ENCODE results near the gene SCG2. TPM values are rescaled to one million over a fixed set of nuclear protein-coding genes. Genes with fewer than 3 reads are reported as not detected.

The SCG2 gene
- total RNA-seq, 5 donors from 2014 or later (not counting 1 experiment from before 2014, with no cell fraction given) = not detected

GRCh38 chr2:223642506-223642905 is 40.3 kb upstream of the SCG2 start:
- no peak overlapping the region for H3K27ac ChIP-seq (ENCODE audit: low read length)
- H3K36me3 ChIP-seq (ENCODE audit: control insufficient read depth in 2 of 2, extremely low read depth in 1 of 2, insufficient read depth in 1 of 2, low read length in 1 of 2) = no peaks in the 10 kb centered on the region
- H3K36me3 Mint-ChIP-seq = no peaks in the 10 kb centered on the region
- H3K4me1 ChIP-seq (ENCODE audit: control insufficient read depth in 1 of 2, extremely low read depth in 1 of 2, insufficient read depth in 2 of 2, low read length in 2 of 2) = no peaks in the 10 kb centered on the region
- H3K4me3 ChIP-seq (ENCODE audit: control insufficient read depth in 1 of 2, extremely low read depth in 1 of 2, low read length in 1 of 2) = no peak overlapping the region
- H3K9me3 Mint-ChIP-seq = peaks cover 0 to 7% (median 0%) of the 10 kb centered on the region in 3 donors
- no peak for DNase-seq
- no peaks in the 10 kb centered on the region for H3K9me3 ChIP-seq
- CTCF ChIA-PET = interaction anchor here in 1 of 2 donors (0.5 kb wide), 1 partner anchor 38 kb away, joined by 6 read pairs; no protein-coding TSS in a partner anchor
- WGBS (ENCODE audit: insufficient coverage) = no CpG with 5 or more reads among the region's 1 CpG
- POLR2A ChIA-PET = no interaction called here
- H3K27me3 ChIP-seq (replicated peaks in 1 of 2; ENCODE audit: control insufficient read depth in 2 of 2, extremely low read depth in 1 of 2, insufficient read depth in 2 of 2, low read length in 1 of 2) = peaks cover 0 to 5% of the 10 kb centered on the region in 2 experiments
- no peak overlapping the region for H3K27ac Mint-ChIP-seq
- H3K27me3 Mint-ChIP-seq = peaks cover under 1 to 6% of the 10 kb centered on the region in 2 donors
- H3K4me3 Mint-ChIP-seq = no peak overlapping the region
- ATAC-seq (replicated peaks in 1 of 4) = no peak
- H3K4me1 Mint-ChIP-seq = no peaks in the 10 kb centered on the region

GRCh38 chr2:223641082-223641481 is 38.9 kb upstream of the SCG2 start:
- H3K9me3 ChIP-seq = no peaks in the 10 kb centered on the region
- no peaks in the 10 kb centered on the region for H3K36me3 Mint-ChIP-seq
- 60% methylated on average over 1 of the region's 5 CpGs for WGBS (ENCODE audit: insufficient coverage)
- H3K4me1 ChIP-seq (ENCODE audit: control insufficient read depth in 1 of 2, extremely low read depth in 1 of 2, insufficient read depth in 2 of 2, low read length in 2 of 2) = no peaks in the 10 kb centered on the region
- ChIA-PET POLR2A (no interaction called here), CTCF (no interaction called here)
- H3K4me3 ChIP-seq (ENCODE audit: control insufficient read depth in 1 of 2, extremely low read depth in 1 of 2, low read length in 1 of 2) = no peak overlapping the region
- H3K27me3 Mint-ChIP-seq = peaks cover 0 to 3% of the 10 kb centered on the region in 2 donors
- no peaks in the 10 kb centered on the region for H3K36me3 ChIP-seq (ENCODE audit: control insufficient read depth in 2 of 2, extremely low read depth in 1 of 2, insufficient read depth in 1 of 2, low read length in 1 of 2)
- ATAC-seq (replicated peaks in 1 of 4) (no peak), DNase-seq (no peak)
- H3K27ac ChIP-seq (ENCODE audit: low read length) = no peak overlapping the region
- H3K9me3 Mint-ChIP-seq = peaks cover 0 to 7% (median 5%) of the 10 kb centered on the region in 3 donors
- no peak overlapping the region for H3K27ac Mint-ChIP-seq
- peaks cover 0 to 2% of the 10 kb centered on the region in 2 experiments for H3K27me3 ChIP-seq (replicated peaks in 1 of 2; ENCODE audit: control insufficient read depth in 2 of 2, extremely low read depth in 1 of 2, insufficient read depth in 2 of 2, low read length in 1 of 2)
- H3K4me1 Mint-ChIP-seq = no peaks in the 10 kb centered on the region
- H3K4me3 Mint-ChIP-seq = no peak overlapping the region

GRCh38 chr2:223635080-223635479 is 32.9 kb upstream of the SCG2 start:
- Histone ChIP-seq H3K27me3 (replicated peaks in 1 of 2; ENCODE audit: control insufficient read depth in 2 of 2, extremely low read depth in 1 of 2, insufficient read depth in 2 of 2, low read length in 1 of 2) (peaks cover 0 to 5% of the 10 kb centered on the region in 2 experiments), H3K36me3 (ENCODE audit: control insufficient read depth in 2 of 2, extremely low read depth in 1 of 2, insufficient read depth in 1 of 2, low read length in 1 of 2) (no peaks in the 10 kb centered on the region), H3K4me3 (ENCODE audit: control insufficient read depth in 1 of 2, extremely low read depth in 1 of 2, low read length in 1 of 2) (no peak overlapping the region), H3K4me1 (ENCODE audit: control insufficient read depth in 1 of 2, extremely low read depth in 1 of 2, insufficient read depth in 2 of 2, low read length in 2 of 2) (no peaks in the 10 kb centered on the region), H3K27ac (ENCODE audit: low read length) (no peak overlapping the region), H3K9me3 (no peaks in the 10 kb centered on the region)
- Mint-ChIP-seq H3K27ac (no peak overlapping the region), H3K27me3 (peaks cover 5 to 6% of the 10 kb centered on the region in 2 donors), H3K4me1 (no peaks in the 10 kb centered on the region), H3K36me3 (no peaks in the 10 kb centered on the region), H3K9me3 (peaks cover 0 to 11% (median 5%) of the 10 kb centered on the region in 3 donors), H3K4me3 (no peak overlapping the region)
- WGBS (ENCODE audit: insufficient coverage) = no CpG with 5 or more reads among the region's 1 CpG
- ATAC-seq (replicated peaks in 1 of 4) (no peak), DNase-seq (no peak)
- POLR2A ChIA-PET = no interaction called here
- CTCF ChIA-PET = no interaction called here

- no peaks in the 10 kb centered on the region for H3K36me3 ChIP-seq (ENCODE audit: control insufficient read depth in 2 of 2, extremely low read depth in 1 of 2, insufficient read depth in 1 of 2, low read length in 1 of 2)
- ChIA-PET CTCF (no interaction called here), POLR2A (interaction anchor here in 1 of 2 donors (0.5 kb wide), 1 partner anchor 17 kb away, joined by 4 read pairs; no protein-coding TSS in a partner anchor)
Measured at GRCh38 chr2:223634238-223634637, 32.1 kb upstream of the SCG2 start.

GRCh38 chr2:223633656-223634055 is 31.5 kb upstream of the SCG2 start:
- DNase-seq (no peak), ATAC-seq (replicated peaks in 1 of 4) (no peak)
- H3K27me3 ChIP-seq (replicated peaks in 1 of 2; ENCODE audit: control insufficient read depth in 2 of 2, extremely low read depth in 1 of 2, insufficient read depth in 2 of 2, low read length in 1 of 2) = peaks cover 0 to 5% of the 10 kb centered on the region in 2 experiments
- no peaks in the 10 kb centered on the region for H3K4me1 Mint-ChIP-seq
- H3K36me3 ChIP-seq (ENCODE audit: control insufficient read depth in 2 of 2, extremely low read depth in 1 of 2, insufficient read depth in 1 of 2, low read length in 1 of 2) = no peaks in the 10 kb centered on the region
- no peak overlapping the region for H3K27ac ChIP-seq (ENCODE audit: low read length)
- peaks cover 5 to 6% of the 10 kb centered on the region in 2 donors for H3K27me3 Mint-ChIP-seq
- H3K36me3 Mint-ChIP-seq = no peaks in the 10 kb centered on the region
- 72% methylated on average over 2 of the region's 6 CpGs for WGBS (ENCODE audit: insufficient coverage)
- CTCF ChIA-PET = no interaction called here
- peaks cover 0 to 5% (median 5%) of the 10 kb centered on the region in 3 donors for H3K9me3 Mint-ChIP-seq
- no peaks in the 10 kb centered on the region for H3K9me3 ChIP-seq
- POLR2A ChIA-PET = interaction anchor here in 1 of 2 donors (0.5 kb wide), 1 partner anchor 16 kb away, joined by 4 read pairs; no protein-coding TSS in a partner anchor
- H3K4me3 Mint-ChIP-seq = no peak overlapping the region
- no peaks in the 10 kb centered on the region for H3K4me1 ChIP-seq (ENCODE audit: control insufficient read depth in 1 of 2, extremely low read depth in 1 of 2, insufficient read depth in 2 of 2, low read length in 2 of 2)
- H3K4me3 ChIP-seq (ENCODE audit: control insufficient read depth in 1 of 2, extremely low read depth in 1 of 2, low read length in 1 of 2) = no peak overlapping the region
- H3K27ac Mint-ChIP-seq = no peak overlapping the region

More at GRCh38 chr2:223634238-223634637, 32.1 kb upstream of the SCG2 start:
- Histone ChIP-seq H3K4me1 (ENCODE audit: control insufficient read depth in 1 of 2, extremely low read depth in 1 of 2, insufficient read depth in 2 of 2, low read length in 2 of 2) (no peaks in the 10 kb centered on the region), H3K4me3 (ENCODE audit: control insufficient read depth in 1 of 2, extremely low read depth in 1 of 2, low read length in 1 of 2) (no peak overlapping the region), H3K9me3 (no peaks in the 10 kb centered on the region), H3K27me3 (replicated peaks in 1 of 2; ENCODE audit: control insufficient read depth in 2 of 2, extremely low read depth in 1 of 2, insufficient read depth in 2 of 2, low read length in 1 of 2) (peaks cover 0 to 5% of the 10 kb centered on the region in 2 experiments), H3K27ac (ENCODE audit: low read length) (no peak overlapping the region)
- Mint-ChIP-seq H3K4me3 (no peak overlapping the region), H3K4me1 (no peaks in the 10 kb centered on the region), H3K9me3 (peaks cover 0 to 8% (median 5%) of the 10 kb centered on the region in 3 donors), H3K27ac (no peak overlapping the region), H3K27me3 (peaks cover 5 to 6% of the 10 kb centered on the region in 2 donors), H3K36me3 (no peaks in the 10 kb centered on the region)
- ATAC-seq (replicated peaks in 1 of 4) (no peak), DNase-seq (no peak)
- 100% methylated on average over 1 of the region's 3 CpGs for WGBS (ENCODE audit: insufficient coverage)

- H3K36me3 ChIP-seq (ENCODE audit: control insufficient read depth in 2 of 2, extremely low read depth in 1 of 2, insufficient read depth in 1 of 2, low read length in 1 of 2) = no peaks in the 10 kb centered on the region
- H3K36me3 Mint-ChIP-seq = no peaks in the 10 kb centered on the region
- CTCF ChIA-PET = no interaction called here
- ATAC-seq (replicated peaks in 1 of 4) = no peak
- peaks cover 0 to 5% (median 4%) of the 10 kb centered on the region in 3 donors for H3K9me3 Mint-ChIP-seq
- no peaks in the 10 kb centered on the region for H3K4me1 Mint-ChIP-seq
- peaks cover 0 to 5% of the 10 kb centered on the region in 2 experiments for H3K27me3 ChIP-seq (replicated peaks in 1 of 2; ENCODE audit: control insufficient read depth in 2 of 2, extremely low read depth in 1 of 2, insufficient read depth in 2 of 2, low read length in 1 of 2)
- H3K27ac ChIP-seq (ENCODE audit: low read length) = no peak overlapping the region
- H3K9me3 ChIP-seq = no peaks in the 10 kb centered on the region
- H3K4me1 ChIP-seq (ENCODE audit: control insufficient read depth in 1 of 2, extremely low read depth in 1 of 2, insufficient read depth in 2 of 2, low read length in 2 of 2) = no peaks in the 10 kb centered on the region
- WGBS (ENCODE audit: insufficient coverage) = no CpG with 5 or more reads among the region's 2 CpGs
- peaks cover 5 to 6% of the 10 kb centered on the region in 2 donors for H3K27me3 Mint-ChIP-seq
- no peak overlapping the region for H3K4me3 Mint-ChIP-seq
- DNase-seq = no peak
- H3K27ac Mint-ChIP-seq = no peak overlapping the region
- POLR2A ChIA-PET = no interaction called here
- no peak overlapping the region for H3K4me3 ChIP-seq (ENCODE audit: control insufficient read depth in 1 of 2, extremely low read depth in 1 of 2, low read length in 1 of 2)
Measured at GRCh38 chr2:223632826-223633225, 30.7 kb upstream of the SCG2 start.

Data from T-cell (primary cell).